Adipocyte (in vitro differentiated cells): Measurements from ENCODE around the gene FUT2.

ENCODE experiments used
- DNase-seq: peaks from one replicate; pipeline ENCODE4 v3.0.0-alpha.2; 2015; ENCODE audit warnings: low read depth
- H3K27me3 ChIP-seq: replicated peaks from 2 replicates; pipeline ENCODE4 v1.7.0; 2013; ENCODE audit warnings: mild to moderate bottlenecking, low read length, moderate library complexity; ENCODE audit not compliant: control insufficient read depth, insufficient read depth
- H3K36me3 ChIP-seq: 2 replicates; pipeline ENCODE4 v1.7.0; 2013; ENCODE audit warnings: low read length, mild to moderate bottlenecking, moderate library complexity; ENCODE audit not compliant: control insufficient read depth, insufficient read depth, severe bottlenecking
- H3K4me1 ChIP-seq: 2 replicates; pipeline ENCODE4 v1.7.0; 2013; ENCODE audit warnings: mild to moderate bottlenecking, low read length, moderate library complexity; ENCODE audit not compliant: control insufficient read depth, insufficient read depth
- H3K4me3 ChIP-seq: 2 replicates; pipeline ENCODE4 v1.7.0; 2013; ENCODE audit warnings: mild to moderate bottlenecking, low read length, moderate library complexity
- H3K9ac ChIP-seq: 2 replicates; pipeline ENCODE4 v1.7.0; 2013; ENCODE audit warnings: mild to moderate bottlenecking, low read length, moderate library complexity
- H3K9me3 ChIP-seq: 2 replicates; pipeline ENCODE4 v1.7.0; 2013; ENCODE audit warnings: mild to moderate bottlenecking, low read length, moderate library complexity; ENCODE audit not compliant: control insufficient read depth

The FUT2 gene

GRCh38 chr19:48659768-48660167 is 36.0 kb upstream of the FUT2 start:
- H3K4me3 ChIP-seq: no peak overlapping the region
- H3K27me3 ChIP-seq: no peaks in the 10 kb centered on the region
- peak; percentile 18 for DNase-seq
- no peak overlapping the region for H3K9ac ChIP-seq
- no peaks in the 10 kb centered on the region for H3K9me3 ChIP-seq
- no peaks in the 10 kb centered on the region for H3K36me3 ChIP-seq
- H3K4me1 ChIP-seq: no peaks in the 10 kb centered on the region

GRCh38 chr19:48660852-48661710 is 34.7 kb upstream of the FUT2 start:
- peak; percentile 66 for DNase-seq
- H3K27me3 ChIP-seq: no peaks in the 10 kb centered on the region
- no peak overlapping the region for H3K9ac ChIP-seq
- H3K9me3 ChIP-seq: no peaks in the 10 kb centered on the region
- H3K4me1 ChIP-seq: no peaks in the 10 kb centered on the region
- no peaks in the 10 kb centered on the region for H3K36me3 ChIP-seq
- H3K4me3 ChIP-seq: no peak overlapping the region

- no peaks in the 10 kb centered on the region for H3K4me1 ChIP-seq
- no peaks in the 10 kb centered on the region for H3K27me3 ChIP-seq
- no peak for DNase-seq
- H3K36me3 ChIP-seq: no peaks in the 10 kb centered on the region
- H3K9me3 ChIP-seq: no peaks in the 10 kb centered on the region
- no peak overlapping the region for H3K4me3 ChIP-seq
- no peak overlapping the region for H3K9ac ChIP-seq
These were observed 34.1 kb upstream of the FUT2 start for GRCh38 chr19:48661711-48662090.

GRCh38 chr19:48663667-48664066 is 32.1 kb upstream of the FUT2 start:
- Histone ChIP-seq H3K9ac (no peak overlapping the region), H3K27me3 (no peaks in the 10 kb centered on the region), H3K4me3 (no peak overlapping the region), H3K36me3 (no peaks in the 10 kb centered on the region), H3K9me3 (no peaks in the 10 kb centered on the region), H3K4me1 (no peaks in the 10 kb centered on the region)
- DNase-seq: no peak

GRCh38 chr19:48664476-48664875 is 31.3 kb upstream of the FUT2 start:
- DNase-seq: no peak
- H3K9me3 ChIP-seq: no peaks in the 10 kb centered on the region
- no peaks in the 10 kb centered on the region for H3K36me3 ChIP-seq
- no peak overlapping the region for H3K4me3 ChIP-seq
- no peaks in the 10 kb centered on the region for H3K27me3 ChIP-seq
- H3K4me1 ChIP-seq: no peaks in the 10 kb centered on the region
- H3K9ac ChIP-seq: no peak overlapping the region

- H3K36me3 ChIP-seq: no peaks in the 10 kb centered on the region
These were observed 30.0 kb upstream of the FUT2 start for GRCh38 chr19:48665786-48666185.

GRCh38 chr19:48668332-48668731 is 27.4 kb upstream of the FUT2 start:
- no peak overlapping the region for H3K4me3 ChIP-seq
- H3K27me3 ChIP-seq: no peaks in the 10 kb centered on the region
- no peak overlapping the region for H3K9ac ChIP-seq
- no peaks in the 10 kb centered on the region for H3K36me3 ChIP-seq
- no peaks in the 10 kb centered on the region for H3K4me1 ChIP-seq
- no peaks in the 10 kb centered on the region for H3K9me3 ChIP-seq
- DNase-seq: no peak

More at GRCh38 chr19:48665786-48666185, 30.0 kb upstream of the FUT2 start:
- DNase-seq: no peak
- Histone ChIP-seq H3K9me3 (no peaks in the 10 kb centered on the region), H3K9ac (no peak overlapping the region), H3K27me3 (no peaks in the 10 kb centered on the region), H3K4me1 (no peaks in the 10 kb centered on the region), H3K4me3 (no peak overlapping the region)

GRCh38 chr19:48668761-48669160 is 27.0 kb upstream of the FUT2 start:
- H3K27me3 ChIP-seq: no peaks in the 10 kb centered on the region
- H3K4me3 ChIP-seq: no peak overlapping the region
- H3K36me3 ChIP-seq: no peaks in the 10 kb centered on the region
- no peaks in the 10 kb centered on the region for H3K9me3 ChIP-seq
- no peak for DNase-seq
- H3K4me1 ChIP-seq: no peaks in the 10 kb centered on the region
- H3K9ac ChIP-seq: no peak overlapping the region

GRCh38 chr19:48669903-48670668 is 25.7 kb upstream of the FUT2 start:
- Histone ChIP-seq H3K4me1 (no peaks in the 10 kb centered on the region), H3K9ac (no peak overlapping the region), H3K36me3 (no peaks in the 10 kb centered on the region), H3K4me3 (no peak overlapping the region), H3K9me3 (no peaks in the 10 kb centered on the region), H3K27me3 (peaks cover 2% of the 10 kb centered on the region)
- no peak for DNase-seq

- Histone ChIP-seq H3K36me3 (no peaks in the 10 kb centered on the region), H3K9me3 (no peaks in the 10 kb centered on the region), H3K27me3 (peaks cover 3% of the 10 kb centered on the region), H3K9ac (no peak overlapping the region), H3K4me1 (no peaks in the 10 kb centered on the region), H3K4me3 (no peak overlapping the region)
- no peak for DNase-seq
These were observed 24.9 kb upstream of the FUT2 start for GRCh38 chr19:48670699-48671445.

- Histone ChIP-seq H3K4me1 (no peaks in the 10 kb centered on the region), H3K27me3 (peaks cover 3% of the 10 kb centered on the region), H3K9me3 (no peaks in the 10 kb centered on the region), H3K36me3 (no peaks in the 10 kb centered on the region), H3K4me3 (no peak overlapping the region), H3K9ac (no peak overlapping the region)
- DNase-seq: no peak
These were observed 24.2 kb upstream of the FUT2 start for GRCh38 chr19:48671446-48671995.
